Smooth muscle cell (in vitro differentiated cells): ENCODE results near the gene PSENEN. TPM values are rescaled to one million over a fixed set of nuclear protein-coding genes. Genes with fewer than 3 reads are reported as not detected.

Experiments
- DNase-seq: peaks from one replicate; lab custom pipeline; 2025; ENCODE audit not compliant: unreplicated experiment; lab: John Stamatoyannopoulos, UW
- H2AFZ ChIP-seq: fragments of 200-600 bp; sonication (generic); 2 replicates; pipeline ENCODE4 v1.6.0; 2016; ENCODE audit warnings: antibody characterized with exemption, low read depth, mild to moderate bottlenecking
- H3F3A ChIP-seq: fragments of 200-600 bp; sonication (generic); 2 replicates; pipeline ENCODE4 v1.6.0; 2017; ENCODE audit warnings: antibody characterized with exemption, low read depth
- H3K27ac ChIP-seq: fragments of 200-600 bp; sonication (generic); 2 replicates; pipeline ENCODE4 v1.5.1; 2016; ENCODE audit warnings: low read depth, mild to moderate bottlenecking
- H3K27me3 ChIP-seq: fragments of 200-600 bp; sonication (generic); 2 replicates; pipeline ENCODE4 v1.6.1; 2016; ENCODE audit warnings: low read depth, mild to moderate bottlenecking
- H3K36me3 ChIP-seq: fragments of 200-600 bp; sonication (generic); 2 replicates; pipeline ENCODE4 v1.5.1; 2016; ENCODE audit warnings: low read depth
- H3K4me1 ChIP-seq: fragments of 200-600 bp; sonication (generic); 2 replicates; pipeline ENCODE4 v1.5.1; 2016; ENCODE audit warnings: low read depth
- H3K4me2 ChIP-seq: fragments of 200-600 bp; sonication (generic); 2 replicates; pipeline ENCODE4 v1.6.0; 2016; ENCODE audit warnings: mild to moderate bottlenecking
- H3K4me3 ChIP-seq: fragments of 200-600 bp; sonication (generic); 2 replicates; pipeline ENCODE4 v1.5.1; 2016; ENCODE audit warnings: mild to moderate bottlenecking
- H3K79me2 ChIP-seq: fragments of 200-600 bp; sonication (generic); 2 replicates; pipeline ENCODE4 v1.6.0; 2016; ENCODE audit warnings: low read depth, mild to moderate bottlenecking
- H3K9ac ChIP-seq: fragments of 200-600 bp; sonication (generic); 2 replicates; pipeline ENCODE4 v1.6.0; 2016; ENCODE audit warnings: low read depth
- H3K9me3 ChIP-seq: fragments of 200-600 bp; sonication (generic); replicated peaks from 2 replicates; pipeline ENCODE4 v1.5.1; 2016; ENCODE audit warnings: low read depth
- H4K20me1 ChIP-seq: fragments of 200-600 bp; sonication (generic); 2 replicates; pipeline ENCODE4 v1.6.0; 2016; ENCODE audit warnings: low read depth
- CTCF ChIP-seq: fragments of 200-600 bp; sonication (generic); IDR thresholded peaks from 2 replicates; pipeline ENCODE4 v1.5.1; 2017; ENCODE audit warnings: borderline replicate concordance, mild to moderate bottlenecking, antibody characterized with exemption; ENCODE audit not compliant: insufficient read depth, poor library complexity, severe bottlenecking
- WGBS: methylation state at CpG from one replicate; pipeline ENCODE4 v1.1.7; 2016; ENCODE audit warnings: low lambda C conversion rate; 5-methylcytosine and 5-hydroxymethylcytosine counted together
- polyA plus RNA-seq: library from polyadenylated mRNA; unstranded; fragments of >200 nt; fragmentation: Nextera tagmentation; extraction: Ambion mirVana; gene quantifications from 2 replicates; pipeline ENCODE4 v1.2.1, GENCODE V29; 2016
- total RNA-seq: library from RNA; depleted of rRNA; stranded (reverse); fragments of >200 nt; gene quantifications from 2 replicates; pipeline ENCODE4 v1.2.3, GENCODE V29; 2014

PSENEN gene
- total and polyA plus RNA-seq, 2 experiments from 2014 or later = 65.4 to 137 TPM

DNA sequence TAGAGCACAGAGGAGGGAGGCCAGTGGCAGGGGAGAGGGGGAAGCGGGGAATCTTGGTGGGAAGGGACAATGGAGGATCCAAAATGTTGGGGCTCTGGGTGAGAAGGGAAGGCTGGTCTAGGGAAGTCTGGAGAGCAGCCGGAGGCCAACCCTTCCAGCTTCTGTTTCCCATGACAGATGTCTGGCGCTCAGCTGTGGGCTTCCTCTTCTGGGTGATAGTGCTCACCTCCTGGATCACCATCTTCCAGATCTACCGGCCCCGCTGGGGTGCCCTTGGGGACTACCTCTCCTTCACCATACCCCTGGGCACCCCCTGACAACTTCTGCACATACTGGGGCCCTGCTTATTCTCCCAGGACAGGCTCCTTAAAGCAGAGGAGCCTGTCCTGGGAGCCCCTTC, 1.1 kb downstream of the PSENEN start:
- peak overlapping the region; percentile 100 for H3K27ac ChIP-seq
- peaks cover 43% of the 10 kb centered on the region for H3K79me2 ChIP-seq
- H3F3A ChIP-seq = no peaks in the 10 kb centered on the region
- H4K20me1 ChIP-seq = peaks cover 3% of the 10 kb centered on the region
- peak overlapping the region; percentile 94 for H3K4me2 ChIP-seq
- no peak for TF ChIP-seq CTCF
- H3K27me3 ChIP-seq = no peaks in the 10 kb centered on the region
- DNase-seq = no peak
- peak overlapping the region; percentile 83 for H3K4me3 ChIP-seq
- no peaks in the 10 kb centered on the region for H3K9me3 ChIP-seq
- H3K4me1 ChIP-seq = peaks cover 9% of the 10 kb centered on the region
- peak overlapping the region; percentile 100 for H3K9ac ChIP-seq
- H3K36me3 ChIP-seq = no peaks in the 10 kb centered on the region
- no peak overlapping the region for H2AFZ ChIP-seq
- WGBS = 98% methylated on average over 5 of the region's 5 CpGs

GRCh38 chr19:35748106-35749020, 2.9 kb downstream of the PSENEN start, which contains the start of gene LIN37:
Gene LIN37 (plus strand): TSS chr19:35748576. CDS start chr19:35748725, 149 bp downstream.
- peak within 1 kb of the TSS; percentile 60 for H3K27ac ChIP-seq
- H3K36me3 ChIP-seq = no peaks in the 10 kb centered on the region
- H3K4me1 ChIP-seq = peaks cover 9% of the 10 kb centered on the region
- DNase-seq = peak; percentile 93
- WGBS = under 1% methylated on average over 45 of the region's 45 CpGs
- H2AFZ ChIP-seq = no peak within 1 kb of the TSS
- H3F3A ChIP-seq = no peaks in the 10 kb centered on the region
- TF ChIP-seq CTCF = no peak
- H3K79me2 ChIP-seq = peaks cover 46% of the 10 kb centered on the region
- peaks cover 4% of the 10 kb centered on the region for H4K20me1 ChIP-seq
- H3K4me2 ChIP-seq = peak within 1 kb of the TSS; percentile 95
- peak within 1 kb of the TSS; percentile 93 for H3K9ac ChIP-seq
- H3K9me3 ChIP-seq = no peaks in the 10 kb centered on the region
- H3K4me3 ChIP-seq = peak within 1 kb of the TSS; percentile 92
- no peaks in the 10 kb centered on the region for H3K27me3 ChIP-seq

- 83% methylated on average over 3 of the region's 5 CpGs for WGBS
- Histone ChIP-seq H4K20me1 (peaks cover 9% of the 10 kb centered on the region), H3K36me3 (no peaks in the 10 kb centered on the region), H3K27ac (peak overlapping the region; percentile 45), H3K79me2 (peaks cover 46% of the 10 kb centered on the region), H3F3A (peaks cover 12% of the 10 kb centered on the region), H3K4me2 (peak overlapping the region; percentile 21), H2AFZ (no peak overlapping the region), H3K9ac (peak overlapping the region; percentile 15), H3K9me3 (no peaks in the 10 kb centered on the region), H3K27me3 (no peaks in the 10 kb centered on the region), H3K4me3 (no peak overlapping the region), H3K4me1 (peaks cover 10% of the 10 kb centered on the region)
- no peak for TF ChIP-seq CTCF
- no peak for DNase-seq
Observed at GRCh38 chr19:35750167-35750566, 4.7 kb downstream of the PSENEN start.
